ENCODE data around the gene ANXA4. TPM values are rescaled to one million over a fixed set of nuclear protein-coding genes. Genes with fewer than 3 reads are reported as not detected.

The ANXA4 gene
- total and polyA plus RNA-seq, 4 experiments from 2014 or later = 22.3 to 30.8 (median 25.9) TPM

GRCh38 chr2:69774984-69775982 is 33.3 kb downstream of the ANXA4 start:
- CTCF ChIA-PET (ENCODE audit: partially characterized antibody) = interaction anchor here (1.6 kb wide), 1 partner anchor 13 kb away, joined by 3 read pairs; no protein-coding TSS in a partner anchor
- Histone ChIP-seq H3K27me3 (ENCODE audit: insufficient read depth, low read length) (no peaks in the 10 kb centered on the region), H3K27ac (ENCODE audit: low read depth, low read length) (no peak overlapping the region), H3K9me3 (ENCODE audit: control insufficient read depth in 1 of 2, low read length in 2 of 2) (no peaks in the 10 kb centered on the region), H3K4me3 (ENCODE audit: low read length in 2 of 2) (no peak overlapping the region), H3K36me3 (ENCODE audit: insufficient read depth, low read length) (no peaks in the 10 kb centered on the region), H3K4me1 (ENCODE audit: insufficient read depth, low read length) (peaks cover 22% of the 10 kb centered on the region)
- POLR2A ChIA-PET (ENCODE audit: partially characterized antibody) = interaction anchor here (0.9 to 1.2 kb wide), 2 partner anchors 41 to 131 kb away, joined by 3 read pairs; no protein-coding TSS in a partner anchor
- DNase-seq = peak; percentile 51 to 65 (median 56)
- H3K36me3 Mint-ChIP-seq = no peaks in the 10 kb centered on the region
- peaks cover 0 to 12% (median 1%) of the 10 kb centered on the region in 8 donors for H3K9me3 Mint-ChIP-seq
- H3K27ac Mint-ChIP-seq = peak overlapping the region; percentile 2 to 86 (median 54)
- intact Hi-C loops (cut with micrococcal nuclease) = no loop called here
- H3K27me3 Mint-ChIP-seq = no peaks in the 10 kb centered on the region
- H3K4me3 Mint-ChIP-seq = peak overlapping the region; percentile 33 to 78 (median 76)
- H3K4me1 Mint-ChIP-seq = peaks cover 15 to 42% (median 30%) of the 10 kb centered on the region in 4 donors

DNA sequence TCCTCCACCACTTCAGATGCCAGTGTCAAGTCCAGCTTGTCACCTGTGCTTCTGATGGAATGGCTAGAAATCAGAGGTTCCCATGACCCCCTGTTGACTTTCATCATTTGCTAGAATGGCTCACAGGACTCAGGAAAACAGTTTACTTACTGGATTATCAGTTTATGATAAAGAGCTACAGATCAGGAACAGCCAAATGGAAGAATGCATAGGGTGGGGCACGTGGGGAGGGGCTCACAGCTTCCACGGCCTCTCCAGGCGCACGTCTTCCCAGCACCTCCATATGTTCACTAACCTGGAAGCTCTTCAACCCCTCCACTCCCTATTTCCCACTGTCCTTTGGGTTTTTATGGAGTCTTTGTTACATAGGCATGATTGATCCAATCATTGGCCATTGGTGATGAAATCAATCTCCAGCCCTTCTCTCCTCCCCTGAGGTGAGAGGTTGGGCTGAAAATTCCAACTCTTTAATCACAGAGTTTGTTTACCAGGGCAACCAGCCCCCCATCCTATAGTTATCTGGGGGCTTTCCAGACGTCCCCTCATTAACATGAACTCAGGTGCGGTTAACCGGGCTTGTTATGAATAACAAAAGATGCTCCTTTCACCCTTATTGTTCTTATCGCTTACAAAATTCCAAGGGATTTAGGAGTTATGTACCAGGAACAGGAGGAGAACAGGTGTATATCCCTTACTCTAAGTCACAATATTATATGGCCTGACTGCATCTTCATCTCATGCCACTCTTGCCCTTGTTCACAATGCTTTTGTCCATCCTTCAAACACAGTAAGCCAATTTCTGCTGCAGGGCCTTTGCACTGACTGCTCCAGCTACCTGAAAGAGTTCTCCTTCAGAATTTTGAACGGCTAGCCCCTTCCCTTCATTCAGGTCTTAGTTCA is 35.2 kb downstream of the ANXA4 start:
- DNase-seq = no peak
- Histone ChIP-seq H3K4me3 (ENCODE audit: low read length in 2 of 2) (no peak overlapping the region), H3K27me3 (ENCODE audit: insufficient read depth, low read length) (no peaks in the 10 kb centered on the region), H3K36me3 (ENCODE audit: insufficient read depth, low read length) (no peaks in the 10 kb centered on the region), H3K4me1 (ENCODE audit: insufficient read depth, low read length) (peaks cover 18% of the 10 kb centered on the region), H3K9me3 (ENCODE audit: control insufficient read depth in 1 of 2, low read length in 2 of 2) (no peaks in the 10 kb centered on the region), H3K27ac (ENCODE audit: low read depth, low read length) (no peak overlapping the region)
- H3K4me1 Mint-ChIP-seq = peaks cover 14 to 28% (median 26%) of the 10 kb centered on the region in 4 donors
- ChIA-PET CTCF (ENCODE audit: partially characterized antibody) (interaction anchor here (0.8 to 1.6 kb wide), 2 partner anchors 15 to 52 kb away, joined by 3 to 4 read pairs; no protein-coding TSS in a partner anchor), POLR2A (ENCODE audit: partially characterized antibody) (no interaction called here)
- H3K27ac Mint-ChIP-seq = no peak overlapping the region
- peaks cover 0 to 12% (median 1%) of the 10 kb centered on the region in 8 donors for H3K9me3 Mint-ChIP-seq
- H3K27me3 Mint-ChIP-seq = no peaks in the 10 kb centered on the region
- intact Hi-C loops (cut with micrococcal nuclease) = no loop called here
- H3K4me3 Mint-ChIP-seq = no peak overlapping the region
- no peaks in the 10 kb centered on the region for H3K36me3 Mint-ChIP-seq

- intact Hi-C loops (cut with micrococcal nuclease) = no loop called here
- Mint-ChIP-seq H3K4me3 (no peak overlapping the region), H3K27ac (no peak overlapping the region), H3K4me1 (peaks cover 14 to 27% (median 24%) of the 10 kb centered on the region in 4 donors), H3K36me3 (no peaks in the 10 kb centered on the region), H3K9me3 (peaks cover 0 to 12% (median 1%) of the 10 kb centered on the region in 8 donors), H3K27me3 (no peaks in the 10 kb centered on the region)
- ChIA-PET POLR2A (ENCODE audit: partially characterized antibody) (no interaction called here), CTCF (ENCODE audit: partially characterized antibody) (interaction anchor here (0.8 kb wide), 1 partner anchor 53 kb away, joined by 4 read pairs; no protein-coding TSS in a partner anchor)
- Histone ChIP-seq H3K36me3 (ENCODE audit: insufficient read depth, low read length) (no peaks in the 10 kb centered on the region), H3K9me3 (ENCODE audit: control insufficient read depth in 1 of 2, low read length in 2 of 2) (no peaks in the 10 kb centered on the region), H3K27ac (ENCODE audit: low read depth, low read length) (no peak overlapping the region), H3K27me3 (ENCODE audit: insufficient read depth, low read length) (no peaks in the 10 kb centered on the region), H3K4me1 (ENCODE audit: insufficient read depth, low read length) (peaks cover 18% of the 10 kb centered on the region), H3K4me3 (ENCODE audit: low read length in 2 of 2) (no peak overlapping the region)
- DNase-seq = no peak
Measured at GRCh38 chr2:69777786-69778105, 35.8 kb downstream of the ANXA4 start.

DNA sequence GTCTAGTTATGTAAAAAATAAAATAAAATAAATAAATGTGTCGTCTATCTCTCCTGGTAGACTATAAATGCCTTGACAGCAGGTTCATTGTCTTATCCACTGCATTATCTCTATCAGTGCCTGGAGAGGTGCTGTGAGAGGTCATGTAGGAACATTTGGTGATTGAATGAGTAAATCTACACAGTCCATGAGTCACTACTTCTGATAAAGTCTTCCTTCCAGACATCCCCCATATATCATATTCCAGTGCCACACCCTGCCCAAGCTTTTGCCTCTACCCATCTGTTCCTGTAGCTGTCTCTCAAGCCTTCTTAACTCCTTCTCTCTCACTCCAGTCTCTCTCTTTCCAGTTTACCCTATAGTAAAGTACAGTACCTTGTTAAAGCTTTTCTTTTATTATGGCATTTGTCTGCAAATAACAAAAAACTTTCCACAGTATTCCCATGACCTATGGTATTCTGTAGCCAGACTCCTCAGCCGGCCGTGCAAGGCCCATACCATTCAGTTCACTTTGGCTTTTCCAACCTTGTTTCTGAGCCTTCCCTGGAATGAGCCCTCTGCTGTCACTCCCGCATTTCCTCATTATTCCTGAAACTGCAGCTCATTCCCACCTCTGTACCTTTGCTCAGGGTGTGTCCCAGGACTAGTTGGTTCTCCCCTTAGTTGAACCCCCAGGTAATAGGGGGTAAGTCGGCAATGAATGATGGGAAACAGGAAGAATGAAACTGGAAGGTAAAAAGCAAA is 37.5 kb downstream of the ANXA4 start:
- Histone ChIP-seq H3K27ac (ENCODE audit: low read depth, low read length) (no peak overlapping the region), H3K9me3 (ENCODE audit: control insufficient read depth in 1 of 2, low read length in 2 of 2) (no peaks in the 10 kb centered on the region), H3K36me3 (ENCODE audit: insufficient read depth, low read length) (no peaks in the 10 kb centered on the region), H3K4me1 (ENCODE audit: insufficient read depth, low read length) (peaks cover 13% of the 10 kb centered on the region), H3K27me3 (ENCODE audit: insufficient read depth, low read length) (no peaks in the 10 kb centered on the region), H3K4me3 (ENCODE audit: low read length in 2 of 2) (no peak overlapping the region)
- Mint-ChIP-seq H3K27ac (no peak overlapping the region), H3K4me1 (peaks cover 13 to 18% (median 15%) of the 10 kb centered on the region in 4 donors), H3K36me3 (no peaks in the 10 kb centered on the region), H3K27me3 (no peaks in the 10 kb centered on the region), H3K9me3 (peaks cover 0 to 12% (median 1%) of the 10 kb centered on the region in 8 donors), H3K4me3 (no peak overlapping the region)
- CTCF ChIA-PET (ENCODE audit: partially characterized antibody) = interaction anchor here (0.7 kb wide), 1 partner anchor 35 kb away, joined by 4 read pairs; no protein-coding TSS in a partner anchor
- DNase-seq = no peak
- intact Hi-C loops (cut with micrococcal nuclease) = no loop called here
- POLR2A ChIA-PET (ENCODE audit: partially characterized antibody) = interaction anchor here (1.0 kb wide), 1 partner anchor 44 kb away, joined by 4 read pairs; no protein-coding TSS in a partner anchor

DNA sequence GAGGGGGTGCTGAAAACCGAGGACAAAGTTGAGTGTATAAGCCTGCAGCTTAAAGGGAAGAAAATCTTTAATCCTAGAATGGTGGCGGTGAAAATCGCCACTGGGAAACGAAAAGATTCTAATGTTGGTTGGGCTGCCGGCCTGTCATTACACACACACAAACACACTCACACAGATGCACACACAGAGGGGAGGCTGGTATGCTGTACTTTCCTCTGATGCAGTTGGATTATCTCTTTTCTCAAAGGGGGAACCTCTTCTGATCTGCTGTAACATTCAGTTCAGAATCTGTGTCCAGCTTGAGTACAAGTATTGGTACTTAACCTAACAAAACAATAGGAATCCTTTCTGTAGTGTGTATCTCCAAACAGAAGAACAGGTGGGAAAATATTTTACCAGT is 39.0 kb downstream of the ANXA4 start:
- Histone ChIP-seq H3K4me1 (ENCODE audit: insufficient read depth, low read length) (no peaks in the 10 kb centered on the region), H3K36me3 (ENCODE audit: insufficient read depth, low read length) (no peaks in the 10 kb centered on the region), H3K4me3 (ENCODE audit: low read length in 2 of 2) (no peak overlapping the region), H3K9me3 (ENCODE audit: control insufficient read depth in 1 of 2, low read length in 2 of 2) (no peaks in the 10 kb centered on the region), H3K27me3 (ENCODE audit: insufficient read depth, low read length) (no peaks in the 10 kb centered on the region), H3K27ac (ENCODE audit: low read depth, low read length) (no peak overlapping the region)
- no peak overlapping the region for H3K4me3 Mint-ChIP-seq
- POLR2A ChIA-PET (ENCODE audit: partially characterized antibody) = no interaction called here
- H3K27ac Mint-ChIP-seq = no peak overlapping the region
- H3K27me3 Mint-ChIP-seq = no peaks in the 10 kb centered on the region
- peaks cover 0 to 12% (median 0%) of the 10 kb centered on the region in 8 donors for H3K9me3 Mint-ChIP-seq
- DNase-seq = no peak
- CTCF ChIA-PET (ENCODE audit: partially characterized antibody) = interaction anchor here (1.5 kb wide), 1 partner anchor 36 kb away, joined by 4 read pairs; no protein-coding TSS in a partner anchor
- no peaks in the 10 kb centered on the region for H3K36me3 Mint-ChIP-seq
- intact Hi-C loops (cut with micrococcal nuclease) = no loop called here
- peaks cover 0 to 5% (median 3%) of the 10 kb centered on the region in 4 donors for H3K4me1 Mint-ChIP-seq

- Histone ChIP-seq H3K36me3 (ENCODE audit: insufficient read depth, low read length) (no peaks in the 10 kb centered on the region), H3K27ac (ENCODE audit: low read depth, low read length) (no peak overlapping the region), H3K9me3 (ENCODE audit: control insufficient read depth in 1 of 2, low read length in 2 of 2) (no peaks in the 10 kb centered on the region), H3K4me3 (ENCODE audit: low read length in 2 of 2) (no peak overlapping the region), H3K4me1 (ENCODE audit: insufficient read depth, low read length) (no peaks in the 10 kb centered on the region), H3K27me3 (ENCODE audit: insufficient read depth, low read length) (no peaks in the 10 kb centered on the region)
- intact Hi-C loops (cut with micrococcal nuclease) = no loop called here
- CTCF ChIA-PET (ENCODE audit: partially characterized antibody) = interaction anchor here (1.5 kb wide), 1 partner anchor 36 kb away, joined by 4 read pairs; no protein-coding TSS in a partner anchor
- H3K4me1 Mint-ChIP-seq = peaks cover 0 to 2% (median under 1%) of the 10 kb centered on the region in 4 donors
- POLR2A ChIA-PET (ENCODE audit: partially characterized antibody) = no interaction called here
- no peak overlapping the region for H3K4me3 Mint-ChIP-seq
- peaks cover 0 to 8% (median 0%) of the 10 kb centered on the region in 8 donors for H3K9me3 Mint-ChIP-seq
- no peak overlapping the region for H3K27ac Mint-ChIP-seq
- H3K27me3 Mint-ChIP-seq = no peaks in the 10 kb centered on the region
- no peak for DNase-seq
- H3K36me3 Mint-ChIP-seq = no peaks in the 10 kb centered on the region
Measured at GRCh38 chr2:69781321-69782248, 39.7 kb downstream of the ANXA4 start.

Measured in CD4-positive, alpha-beta memory T cell (primary cell).